HG03280 (cell line): ENCODE measurements around the gene VTA1.

ENCODE experiments used
- ATAC-seq: cut with Tn5 transposase; IDR thresholded peaks from one replicate; pipeline ENCODE4 v1.9.1; 2021; ENCODE audit warnings: mild to moderate bottlenecking, moderate library complexity; ENCODE audit not compliant: unreplicated experiment

The VTA1 gene

DNA sequence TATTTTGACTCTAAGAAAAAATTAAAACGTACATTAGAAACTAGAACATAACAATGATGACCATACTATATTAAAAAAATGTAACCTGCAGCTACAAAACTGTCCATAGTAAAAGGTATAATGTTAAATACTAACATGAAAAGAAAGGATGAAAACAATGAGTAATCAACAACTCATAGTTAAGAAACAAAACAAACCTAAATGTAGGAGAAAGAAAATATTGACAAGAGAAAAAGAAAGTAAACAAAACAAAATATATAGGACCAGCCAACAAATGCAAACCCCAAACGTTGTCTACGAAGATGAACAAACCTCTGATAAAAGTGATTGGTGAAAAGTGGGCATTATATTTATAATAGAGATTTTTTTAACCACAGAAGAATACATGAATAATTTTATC lies 113.7 kb downstream of the VTA1 start:
- ATAC-seq, result no peak

DNA sequence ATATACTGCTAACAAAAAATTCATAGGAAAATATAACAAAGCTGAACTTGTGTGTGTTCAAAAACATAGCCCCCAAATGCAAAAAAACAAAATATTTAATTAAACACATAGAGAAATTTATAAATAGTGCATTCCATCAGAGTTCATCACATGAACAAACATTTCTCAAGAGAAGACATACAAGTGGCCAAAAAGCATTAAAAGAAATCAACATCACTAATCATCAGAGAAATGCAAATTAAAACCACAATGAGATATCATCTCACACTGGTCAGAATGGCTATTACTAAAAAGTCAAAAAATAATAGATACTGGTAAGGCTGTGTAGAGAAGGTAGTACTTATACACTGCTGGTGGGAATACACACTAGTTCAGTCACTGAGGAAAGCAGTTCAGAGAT lies 115.2 kb downstream of the VTA1 start:
- ATAC-seq, result no peak

DNA sequence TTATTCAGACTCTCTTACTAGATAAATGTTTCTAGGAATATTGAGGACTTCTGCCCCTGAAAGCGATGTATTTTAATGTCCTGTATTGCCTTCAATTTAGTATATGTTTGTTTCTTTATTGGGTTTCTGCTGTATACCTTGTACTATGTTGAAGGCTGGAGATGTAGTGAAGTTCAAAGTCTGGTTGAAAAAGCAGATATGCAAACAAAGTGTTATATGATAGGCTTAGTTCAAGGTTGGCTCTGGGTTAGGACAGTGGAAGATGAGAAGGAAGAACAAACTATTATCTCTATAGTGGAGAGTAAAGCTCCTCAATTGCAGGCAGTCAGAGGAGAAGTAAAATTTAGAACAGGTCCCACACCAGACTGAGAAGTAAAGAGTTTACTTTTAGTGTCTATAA lies 118.4 kb downstream of the VTA1 start:
- ATAC-seq, result no peak

DNA sequence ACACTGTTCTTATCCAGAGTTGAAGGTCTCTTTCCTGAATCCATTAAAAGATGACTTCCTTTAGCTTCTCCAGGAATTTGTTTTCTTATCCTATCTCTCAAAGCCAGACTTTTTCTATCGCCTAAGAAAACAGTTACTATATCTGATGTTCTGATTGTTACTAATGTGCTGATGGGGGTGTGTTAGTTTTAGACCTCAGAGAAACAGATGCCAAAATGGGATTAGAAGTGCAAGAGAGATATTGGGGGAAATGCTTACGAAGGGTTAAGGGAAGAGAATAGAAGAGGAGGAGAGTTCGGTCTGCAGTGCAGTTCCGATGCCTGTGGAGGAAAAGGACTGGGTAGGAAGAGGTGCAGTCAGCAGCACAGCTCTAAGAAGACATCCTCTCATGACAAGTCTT lies 119.0 kb downstream of the VTA1 start:
- no peak for ATAC-seq

DNA sequence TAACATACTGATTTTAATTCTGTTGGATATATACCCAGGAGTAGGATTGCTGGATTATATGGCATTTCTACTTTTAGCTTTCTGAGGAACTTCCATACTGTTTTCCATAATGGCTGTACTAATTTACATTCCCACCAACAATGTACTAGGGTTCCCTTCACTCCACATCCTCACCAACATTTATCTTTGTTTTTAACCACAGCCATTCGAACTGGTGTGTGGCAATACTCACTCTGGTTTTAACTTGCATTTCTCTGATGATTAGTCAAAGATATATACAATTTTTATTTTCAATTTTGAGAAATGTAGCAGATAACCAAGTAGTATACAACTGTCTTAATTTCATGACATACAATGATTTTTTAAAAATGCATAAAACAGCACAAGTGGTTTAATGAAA lies 124.4 kb downstream of the VTA1 start:
- no peak for ATAC-seq
